Measurements from ENCODE around the gene PXN. TPM values are rescaled to one million over a fixed set of nuclear protein-coding genes. Genes with fewer than 3 reads are reported as not detected.

The PXN gene
- total RNA-seq, 4 donors from 2014 or later: 40.0 to 151 (median 73.1) TPM

DNA sequence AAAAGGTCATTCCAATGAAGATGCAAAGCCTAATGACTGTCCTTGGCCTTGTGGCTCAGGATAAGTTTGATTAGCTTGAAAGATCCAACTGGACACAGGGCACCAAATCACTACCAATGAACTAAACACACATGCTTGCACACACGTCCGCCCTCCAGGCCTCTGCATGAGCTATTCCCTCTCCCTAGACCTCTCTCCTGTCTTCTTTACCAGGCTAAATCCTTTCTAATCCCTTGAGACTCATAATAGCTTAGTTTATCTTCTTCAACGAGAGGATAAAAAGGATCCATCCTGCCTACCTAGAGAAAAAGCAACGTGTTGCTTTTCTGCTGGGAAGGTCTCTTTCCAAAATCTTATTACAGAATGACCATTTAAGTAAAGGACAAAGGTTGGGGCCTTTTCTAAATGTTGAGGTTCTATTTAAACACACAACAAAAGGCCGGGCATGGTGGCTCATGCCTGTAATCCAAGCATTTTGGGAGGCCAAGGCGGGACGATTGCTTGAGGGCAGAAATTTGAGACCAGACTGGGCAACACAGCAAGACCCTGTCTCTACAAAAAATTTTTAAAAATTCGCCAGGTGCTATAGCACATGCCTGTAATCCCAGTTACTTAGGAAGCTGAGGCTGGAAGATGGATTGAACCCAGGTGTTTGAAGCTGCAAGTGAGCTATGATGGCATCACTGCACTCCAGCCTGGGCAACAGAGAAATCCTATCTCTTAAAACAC, 22.4 kb downstream of the PXN start:
- TF ChIP-seq, protein P1, sequence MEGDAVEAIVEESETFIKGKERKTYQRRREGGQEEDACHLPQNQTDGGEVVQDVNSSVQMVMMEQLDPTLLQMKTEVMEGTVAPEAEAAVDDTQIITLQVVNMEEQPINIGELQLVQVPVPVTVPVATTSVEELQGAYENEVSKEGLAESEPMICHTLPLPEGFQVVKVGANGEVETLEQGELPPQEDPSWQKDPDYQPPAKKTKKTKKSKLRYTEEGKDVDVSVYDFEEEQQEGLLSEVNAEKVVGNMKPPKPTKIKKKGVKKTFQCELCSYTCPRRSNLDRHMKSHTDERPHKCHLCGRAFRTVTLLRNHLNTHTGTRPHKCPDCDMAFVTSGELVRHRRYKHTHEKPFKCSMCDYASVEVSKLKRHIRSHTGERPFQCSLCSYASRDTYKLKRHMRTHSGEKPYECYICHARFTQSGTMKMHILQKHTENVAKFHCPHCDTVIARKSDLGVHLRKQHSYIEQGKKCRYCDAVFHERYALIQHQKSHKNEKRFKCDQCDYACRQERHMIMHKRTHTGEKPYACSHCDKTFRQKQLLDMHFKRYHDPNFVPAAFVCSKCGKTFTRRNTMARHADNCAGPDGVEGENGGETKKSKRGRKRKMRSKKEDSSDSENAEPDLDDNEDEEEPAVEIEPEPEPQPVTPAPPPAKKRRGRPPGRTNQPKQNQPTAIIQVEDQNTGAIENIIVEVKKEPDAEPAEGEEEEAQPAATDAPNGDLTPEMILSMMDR (IDR thresholded peaks at IDR 0.05): no peak
- DNase-seq (ENCODE audit: low spot score) (no peak), ATAC-seq (ENCODE audit: low FRiP score) (no peak)

DNA sequence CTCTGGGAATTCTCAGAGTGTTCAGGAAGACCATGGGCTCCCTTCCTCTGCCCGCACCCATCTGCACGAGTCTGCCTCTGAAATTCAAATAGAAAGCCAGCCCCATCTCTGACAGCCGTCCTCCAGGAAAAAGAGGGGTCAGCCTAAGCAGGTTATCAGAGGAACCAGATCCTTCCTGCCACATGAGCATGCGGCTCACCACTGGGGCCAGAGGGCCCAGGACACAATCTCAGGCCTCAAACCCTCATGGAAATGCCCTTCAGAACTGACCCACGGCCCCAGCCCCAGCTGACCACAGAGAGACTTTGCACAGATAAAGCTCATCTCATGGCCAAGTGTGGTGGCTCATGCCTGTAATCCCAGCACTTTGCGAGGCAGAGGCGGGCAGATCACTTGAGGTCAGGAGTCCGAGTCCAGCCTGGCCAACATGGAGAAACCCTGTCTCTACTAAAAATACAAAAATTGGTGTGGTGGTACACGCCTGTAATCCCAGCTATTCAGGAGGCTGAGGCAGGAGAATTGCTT, 23.2 kb downstream of the PXN start:
- DNase-seq (ENCODE audit: low spot score): no peak
- no peak for ATAC-seq (ENCODE audit: low FRiP score)
- TF ChIP-seq, protein P1 (IDR thresholded peaks at IDR 0.05): no peak

DNA sequence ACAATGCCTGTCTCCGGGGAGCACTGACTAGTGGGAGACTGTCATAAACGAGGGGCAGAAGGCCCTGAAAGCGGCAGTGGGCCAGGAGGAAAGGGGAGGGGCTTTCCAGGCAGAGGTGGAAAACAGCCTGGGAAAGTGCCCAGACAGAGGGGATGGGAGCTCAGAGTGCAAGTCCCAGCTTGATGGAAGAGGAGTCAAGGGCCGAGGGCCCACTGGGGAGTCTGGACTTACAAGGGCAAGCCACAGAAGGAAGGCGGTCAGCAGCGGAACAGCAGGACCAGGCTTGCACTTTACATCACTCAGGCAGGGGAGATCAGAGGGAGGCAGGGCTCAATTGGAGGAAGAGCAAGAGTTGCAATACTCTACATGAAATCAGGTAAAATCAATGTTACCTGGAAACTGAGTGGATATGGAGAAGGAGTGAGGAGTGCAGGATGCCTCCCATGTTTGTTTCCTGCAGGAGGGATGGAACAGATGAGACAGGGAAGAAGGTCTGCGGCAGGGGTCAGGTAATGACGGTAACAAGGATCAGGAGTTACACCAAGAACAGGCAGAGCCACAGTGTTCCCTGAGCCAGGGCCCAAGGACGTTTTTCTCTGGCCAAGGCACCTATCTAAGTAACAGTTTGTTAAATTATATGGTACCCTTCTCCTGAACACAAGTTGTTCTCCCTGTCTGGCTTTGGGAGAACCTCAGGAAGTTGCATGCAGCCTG, 23.8 kb downstream of the PXN start:
- DNase-seq (ENCODE audit: low spot score) (no peak), ATAC-seq (ENCODE audit: low FRiP score) (no peak)
- TF ChIP-seq, protein P1 (IDR thresholded peaks at IDR 0.05): no peak

DNA sequence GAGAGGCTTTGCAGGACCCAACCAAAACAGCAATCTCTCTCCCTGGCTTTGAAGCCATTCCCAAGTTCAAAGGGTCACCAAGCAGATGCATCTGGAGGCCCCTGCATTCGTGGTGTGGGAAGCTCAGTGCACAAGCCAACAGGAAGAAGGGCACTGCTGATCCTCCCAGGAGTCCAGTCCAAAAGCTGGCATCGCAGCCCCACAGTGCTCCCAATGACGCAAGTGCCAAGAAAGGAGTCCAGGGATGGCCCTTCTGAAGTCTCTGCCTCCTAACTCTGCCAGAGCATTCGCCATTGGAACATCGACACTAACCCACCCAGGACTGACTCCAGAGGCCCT, 25.1 kb downstream of the PXN start:
- TF ChIP-seq, protein P1 (IDR thresholded peaks at IDR 0.05): no peak
- ATAC-seq (ENCODE audit: low FRiP score) (no peak), DNase-seq (ENCODE audit: low spot score) (no peak)

DNA sequence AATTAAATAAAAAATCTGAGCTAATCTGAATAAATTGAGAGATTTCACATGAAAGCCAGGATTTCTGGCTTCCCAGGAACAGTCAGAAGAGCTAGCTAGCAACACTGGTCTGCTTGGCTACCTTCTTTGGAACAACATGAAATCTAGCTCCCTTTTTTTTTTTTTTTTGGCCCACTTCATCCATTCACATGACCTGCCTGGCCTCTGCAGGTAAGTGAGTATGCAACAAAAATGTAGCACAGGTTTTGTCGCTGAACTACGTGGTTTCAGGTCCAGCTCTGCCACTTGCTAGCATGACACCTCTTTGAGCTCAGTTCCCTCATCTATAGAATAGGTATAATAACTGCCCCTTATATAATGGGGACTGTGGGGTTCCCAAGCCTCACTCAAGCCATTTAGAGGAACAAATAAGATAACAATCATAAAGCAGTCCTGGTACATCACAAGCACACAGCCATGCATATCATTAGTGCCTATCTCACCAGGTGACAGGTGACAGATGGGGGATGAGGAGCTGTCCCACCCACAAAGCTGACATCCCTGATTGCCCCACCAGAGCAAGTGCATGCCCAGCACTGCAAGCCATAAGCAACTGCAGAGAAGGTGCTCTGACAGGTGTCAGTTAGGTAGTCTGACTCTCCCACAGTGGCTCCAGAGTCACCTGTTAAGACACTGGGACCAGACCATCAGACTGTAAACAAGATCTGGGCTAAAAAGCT, 25.6 kb downstream of the PXN start:
- TF ChIP-seq, protein P1 (IDR thresholded peaks at IDR 0.05): no peak
- DNase-seq (ENCODE audit: low spot score): no peak
- no peak for ATAC-seq (ENCODE audit: low FRiP score)

DNA sequence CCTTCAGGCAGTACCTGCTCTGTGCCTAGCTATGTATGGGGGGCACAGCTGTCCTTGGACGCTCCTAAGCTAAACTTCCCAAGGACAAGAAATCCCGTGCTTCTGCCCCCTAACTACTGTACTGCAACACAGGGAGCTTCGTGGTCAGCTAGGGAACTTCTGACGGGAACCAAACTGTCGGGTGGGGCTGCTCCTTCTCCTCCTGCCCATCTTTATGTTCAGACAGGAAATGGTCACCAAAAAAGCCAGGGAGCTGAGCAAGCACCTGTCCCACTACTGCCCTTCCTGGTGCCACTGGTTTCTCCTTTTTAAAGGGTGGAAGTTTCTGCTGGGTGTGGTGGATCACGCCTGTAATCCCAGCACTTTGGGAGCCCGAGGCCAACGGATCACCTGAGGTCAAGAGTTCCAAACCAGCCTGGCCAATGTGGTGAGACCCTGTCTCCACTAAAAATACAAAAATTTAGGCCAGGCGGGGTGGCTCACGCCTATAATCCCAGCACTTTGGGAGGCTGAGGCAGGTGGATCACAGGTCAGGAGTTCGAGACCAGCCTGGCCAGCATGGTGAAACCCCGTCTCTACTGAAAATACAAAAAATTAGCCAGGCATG, 26.6 kb downstream of the PXN start:
- TF ChIP-seq, protein P1 (IDR thresholded peaks at IDR 0.05): no peak
- no peak for DNase-seq (ENCODE audit: low spot score)
- ATAC-seq (ENCODE audit: low FRiP score): no peak

All from omental fat pad (tissue), 4 donors.